Activated CD8-positive, alpha-beta memory T cell treated with anti-CD3 and anti-CD28 coated beads for 36 hours (primary cell): ENCODE results near the gene SCCPDH. TPM values are rescaled to one million over a fixed set of nuclear protein-coding genes. Genes with fewer than 3 reads are reported as not detected.

Experiments used
- CTCF ChIA-PET: fragments of 350-600 bp; sonication (Branson Sonifier 250); formaldehyde crosslinking; loops from one replicate; lab custom pipeline; 2021; ENCODE audit warnings: antibody characterized with exemption; lab: Charles Lee
- POLR2A ChIA-PET: fragments of 350-600 bp; sonication (Branson Sonifier 250); formaldehyde crosslinking; loops from one replicate; lab custom pipeline; 2021; ENCODE audit warnings: antibody characterized with exemption; lab: Charles Lee
- total RNA-seq, 2 experiments: library from RNA; stranded (reverse); gene quantifications; one replicate each; pipeline ENCODE4 v1.2.3, GENCODE V29; 2021

SCCPDH gene
- total RNA-seq, 2 experiments from 2014 or later = 42.1 to 44.1 TPM

GRCh38 chr1:246778663-246779062 is 54.5 kb downstream of the SCCPDH start:
- ChIA-PET POLR2A (no interaction called here), CTCF (interaction anchor here (0.6 kb wide), 1 partner anchor 133 kb away, joined by 3 read pairs; no protein-coding TSS in a partner anchor)

DNA sequence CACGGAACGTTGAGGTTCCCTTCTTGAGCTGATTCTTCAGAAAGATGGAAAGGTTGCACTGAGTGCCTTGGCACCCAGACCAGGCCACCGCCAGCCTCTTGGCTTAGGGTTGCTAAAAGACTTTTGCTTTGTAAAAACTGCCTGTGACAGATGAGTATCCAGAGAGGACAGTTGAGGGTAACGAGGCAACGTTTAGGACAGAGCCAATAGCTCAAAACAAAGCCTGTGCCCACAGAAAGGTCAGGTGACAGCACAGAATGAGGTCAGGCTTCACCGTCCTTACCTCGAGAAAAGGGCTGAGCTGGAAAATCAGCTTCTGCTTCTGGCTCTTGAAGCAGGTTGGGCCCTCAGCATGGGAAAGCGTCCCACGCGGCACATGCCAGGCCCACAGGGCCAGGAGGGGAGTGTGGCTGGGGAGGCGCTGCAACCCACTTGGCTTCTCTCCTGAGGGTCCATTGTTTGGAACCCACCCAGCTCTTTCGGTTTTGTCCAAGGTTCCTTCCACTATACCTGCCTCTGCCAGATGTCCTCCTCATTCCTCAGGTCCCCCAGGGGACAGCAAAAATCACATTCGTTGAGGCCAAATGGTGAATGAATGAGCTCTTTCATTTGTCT is 55.5 kb downstream of the SCCPDH start:
- POLR2A ChIA-PET = no interaction called here
- CTCF ChIA-PET = interaction anchor here (0.6 kb wide), 1 partner anchor 108 kb away, joined by 3 read pairs; no protein-coding TSS in a partner anchor

DNA sequence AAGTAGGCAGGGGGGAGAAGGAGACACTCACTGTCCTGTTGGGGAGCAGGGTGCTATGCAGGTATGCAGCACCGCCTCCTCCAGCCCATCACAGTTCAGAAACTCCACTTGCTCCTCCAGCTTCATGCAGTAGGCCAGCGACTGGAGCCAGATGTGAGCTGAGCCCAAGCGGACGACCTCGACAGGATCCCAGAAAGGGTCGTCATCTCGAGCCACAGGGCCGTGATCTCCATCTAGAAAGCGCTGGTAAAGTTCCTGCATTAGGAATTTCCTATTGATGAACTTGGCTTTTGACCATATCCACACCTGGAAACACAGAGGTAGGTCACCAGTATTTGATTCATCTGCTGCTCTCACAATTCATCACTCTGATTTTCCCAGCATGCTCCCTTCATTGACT is 56.1 kb downstream of the SCCPDH start:
- ChIA-PET POLR2A (no interaction called here), CTCF (no interaction called here)

- POLR2A ChIA-PET = no interaction called here
Observed at GRCh38 chr1:246781212-246781611, 57.0 kb downstream of the SCCPDH start.

DNA sequence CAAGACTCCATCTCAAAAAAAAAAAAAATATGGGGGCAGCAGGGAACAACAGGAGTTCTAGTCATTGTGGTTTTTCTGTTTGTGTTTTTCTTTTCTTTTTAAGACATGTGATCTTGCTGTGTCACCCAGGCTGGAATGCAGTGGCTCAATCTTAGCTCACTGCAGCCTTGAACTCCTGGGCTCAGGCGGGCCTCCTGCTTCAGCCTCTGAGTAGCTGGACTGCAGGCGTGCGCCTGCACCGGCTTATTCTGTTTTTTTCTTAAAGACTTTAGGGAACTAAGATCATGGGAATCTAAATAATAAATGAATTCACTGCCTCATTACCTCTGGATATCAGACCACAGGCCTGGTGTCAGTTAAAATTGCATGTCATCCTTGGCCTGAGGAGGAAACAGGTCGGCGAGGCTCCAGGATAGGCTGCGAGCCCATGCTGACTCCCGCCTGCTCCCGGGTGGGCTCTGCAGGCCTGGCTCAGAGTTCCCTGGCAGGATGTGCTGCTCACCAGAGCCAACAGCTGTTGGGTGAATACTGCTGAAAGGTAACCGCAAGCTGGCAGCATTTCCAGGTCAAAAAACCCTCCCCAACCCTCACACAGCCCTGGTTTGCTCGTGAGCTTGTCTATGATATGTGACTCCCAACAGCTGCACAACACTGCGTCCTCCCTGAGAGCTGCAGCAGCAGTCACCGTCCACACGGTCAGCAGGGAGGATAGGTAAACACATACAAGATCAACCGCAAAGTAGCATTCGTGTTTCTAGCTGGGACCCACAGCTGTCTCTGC is 58.1 kb downstream of the SCCPDH start:
- ChIA-PET POLR2A (no interaction called here), CTCF (no interaction called here)

More at GRCh38 chr1:246781212-246781611, 57.0 kb downstream of the SCCPDH start:
- CTCF ChIA-PET = no interaction called here

- ChIA-PET POLR2A (no interaction called here), CTCF (no interaction called here)
Observed at GRCh38 chr1:246784621-246785493, 60.6 kb downstream of the SCCPDH start.

DNA sequence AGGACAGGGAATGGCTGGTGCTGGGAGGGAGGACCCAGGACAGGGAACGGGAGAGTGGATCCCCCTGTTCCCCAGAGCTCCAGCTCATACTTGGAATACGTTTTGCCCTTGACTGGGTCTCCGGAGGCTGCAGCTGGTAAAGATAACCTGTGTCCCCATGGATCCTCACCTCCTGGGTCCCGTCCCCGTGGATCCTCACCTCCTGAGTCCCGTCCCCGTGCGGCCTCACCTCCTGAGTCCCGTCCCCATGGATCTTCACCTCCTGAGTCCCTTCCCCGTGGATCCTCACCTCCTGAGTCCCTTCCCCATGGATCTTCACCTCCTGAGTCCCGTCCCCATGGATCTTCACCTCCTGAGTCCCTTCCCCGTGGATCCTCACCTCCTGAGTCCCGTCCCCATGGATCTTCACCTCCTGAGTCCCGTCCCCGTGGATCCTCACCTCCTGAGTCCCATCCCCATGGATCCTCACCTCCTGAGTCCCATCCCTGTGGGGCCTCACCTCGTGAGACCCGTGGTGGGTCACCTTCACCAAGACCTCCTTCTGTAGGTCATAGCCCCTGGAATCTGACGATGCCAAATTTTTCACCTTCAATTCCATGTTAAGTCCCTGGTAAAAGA is 61.4 kb downstream of the SCCPDH start:
- ChIA-PET POLR2A (no interaction called here), CTCF (no interaction called here)

GRCh38 chr1:246786606-246787238 is 62.5 kb downstream of the SCCPDH start:
- CTCF ChIA-PET = no interaction called here
- POLR2A ChIA-PET = no interaction called here

DNA sequence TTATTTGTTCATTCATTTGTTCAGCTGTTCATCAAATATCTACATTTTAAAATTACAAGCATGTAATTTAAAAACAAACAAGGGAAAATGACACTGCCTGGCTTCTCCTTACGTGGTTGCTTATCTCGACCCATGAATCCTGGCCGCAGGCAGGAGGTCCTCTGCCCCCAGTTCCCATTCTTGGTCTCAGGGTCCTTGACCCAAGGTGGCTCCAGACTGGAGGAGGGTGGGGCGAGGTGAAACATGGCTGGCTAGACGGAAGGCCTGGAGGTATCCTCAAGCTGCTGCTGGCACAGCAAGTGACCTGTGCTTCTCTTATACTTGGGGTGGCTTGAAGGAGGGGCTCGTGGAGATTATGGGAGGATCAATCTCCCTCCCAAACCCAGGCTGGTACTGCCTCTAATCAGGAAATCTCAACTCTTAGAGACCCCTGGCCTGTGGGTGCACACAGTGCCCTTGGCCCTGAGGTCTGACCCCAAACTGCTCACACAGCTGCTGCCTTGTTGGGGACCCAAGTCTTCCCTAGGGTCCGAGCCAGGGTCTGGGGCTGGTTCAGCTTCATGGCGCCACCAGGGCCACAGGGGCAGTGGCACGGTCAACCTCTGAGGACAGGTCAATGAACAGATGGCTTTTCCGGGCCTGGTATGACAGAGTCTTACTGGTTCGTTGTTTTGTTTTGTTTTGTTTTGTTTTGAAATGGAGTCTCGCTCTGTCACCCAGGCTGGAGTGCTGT is 63.7 kb downstream of the SCCPDH start:
- POLR2A ChIA-PET = interaction anchor here (0.6 kb wide), 1 partner anchor 82 kb away, joined by 3 read pairs; no protein-coding TSS in a partner anchor
- CTCF ChIA-PET = no interaction called here

DNA sequence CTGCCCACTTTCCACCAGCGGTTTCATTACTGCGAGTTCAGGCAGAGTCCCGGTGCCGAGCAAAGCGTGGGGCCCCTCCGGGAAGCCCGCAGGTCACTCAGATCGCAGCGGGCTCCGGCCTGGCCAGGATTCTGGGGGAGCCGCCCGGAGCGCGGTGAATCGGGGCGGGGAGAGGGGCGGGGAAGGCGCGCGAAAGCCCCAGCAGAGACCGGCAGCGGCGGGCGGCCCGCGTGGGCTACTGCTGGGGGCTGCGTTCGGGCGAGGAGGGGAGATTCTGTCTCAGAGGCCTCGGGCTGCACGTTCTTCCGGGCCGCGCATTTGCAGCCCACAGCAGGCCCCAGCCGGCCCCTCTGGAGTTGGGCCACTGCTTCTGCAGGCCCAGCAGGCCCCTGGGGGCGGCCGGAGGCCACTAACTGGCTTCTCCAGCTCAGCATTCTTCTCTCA is 64.7 kb downstream of the SCCPDH start:
- POLR2A ChIA-PET = interaction anchor here (0.6 kb wide), 1 partner anchor 81 kb away, joined by 3 read pairs; no protein-coding TSS in a partner anchor
- CTCF ChIA-PET = no interaction called here

DNA sequence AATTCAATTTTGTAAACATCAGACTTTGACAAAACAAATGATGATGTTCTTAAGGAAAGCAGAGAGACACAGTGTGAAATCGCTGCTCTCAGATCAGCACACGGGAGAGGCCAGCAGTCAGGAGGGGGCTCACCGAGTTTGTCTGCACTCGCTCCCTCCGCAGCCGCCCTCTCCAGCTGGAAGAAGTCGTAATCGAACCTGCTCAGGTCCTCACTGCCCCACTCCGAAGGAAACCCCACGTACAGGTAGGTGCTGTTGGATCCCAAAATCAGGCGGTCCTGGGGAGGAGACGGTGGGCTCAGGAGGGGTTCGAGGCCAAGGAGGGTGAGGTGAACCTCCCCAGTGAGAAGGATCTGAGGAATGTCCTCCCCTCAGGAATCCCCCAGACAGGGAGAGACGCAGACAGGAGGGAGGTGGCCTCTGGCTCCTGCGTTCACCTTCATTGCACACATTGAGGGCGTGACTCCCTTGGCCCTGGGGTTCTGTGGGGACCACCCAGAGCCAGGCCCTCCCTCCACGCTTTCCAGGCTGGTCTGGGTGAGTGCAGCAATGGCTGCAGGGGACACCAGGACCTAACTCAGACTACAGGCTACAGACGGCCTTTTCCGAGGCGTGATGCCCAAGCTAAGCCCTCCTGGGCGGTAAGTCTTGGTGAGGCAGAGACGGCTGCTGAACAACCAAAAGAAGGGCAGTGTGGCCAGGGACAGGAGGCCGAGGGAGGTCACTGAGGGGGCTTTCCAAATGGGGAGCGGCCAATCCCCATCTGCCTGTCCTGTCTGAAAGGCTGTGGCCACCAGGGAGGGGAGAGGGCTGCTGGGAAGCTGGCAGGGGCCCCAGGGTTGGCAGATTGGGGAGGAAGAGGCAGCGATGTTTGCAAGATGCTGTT is 65.5 kb downstream of the SCCPDH start:
- ChIA-PET POLR2A (no interaction called here), CTCF (no interaction called here)

- POLR2A ChIA-PET = no interaction called here
- CTCF ChIA-PET = no interaction called here
Observed at GRCh38 chr1:246790364-246790763, 66.2 kb downstream of the SCCPDH start.

- ChIA-PET POLR2A (no interaction called here), CTCF (no interaction called here)
Observed at GRCh38 chr1:246790833-246791232, 66.6 kb downstream of the SCCPDH start.

DNA sequence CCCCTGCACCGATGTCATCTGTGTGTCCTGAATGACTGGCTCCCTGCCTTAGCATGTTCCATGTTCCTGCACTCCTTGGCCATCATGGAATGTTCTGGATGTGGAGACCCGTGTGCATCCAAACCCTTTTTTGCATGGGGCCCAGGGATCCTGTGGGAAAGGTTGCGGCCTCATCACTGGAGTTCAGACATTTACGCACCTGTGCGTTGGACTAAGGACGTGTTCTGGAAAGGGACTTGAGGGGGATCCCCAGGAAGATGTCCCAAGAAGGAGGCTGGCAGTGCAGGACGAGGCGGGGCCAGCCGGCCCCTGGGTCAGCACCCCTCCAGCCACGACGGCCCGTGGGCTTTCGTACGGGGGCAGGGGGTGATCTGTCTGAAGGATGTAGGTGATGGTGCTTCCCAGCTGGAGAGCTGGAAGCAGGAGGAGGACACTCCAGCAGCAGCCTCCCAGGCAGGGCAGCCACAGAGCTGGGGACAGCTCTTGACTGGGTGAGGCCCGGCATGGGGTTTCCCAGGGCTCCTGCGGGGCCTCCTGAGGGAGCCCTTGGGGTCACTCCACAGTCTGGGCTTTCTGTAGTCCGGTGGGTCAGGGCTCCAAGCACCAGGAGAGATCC is 67.2 kb downstream of the SCCPDH start:
- ChIA-PET CTCF (no interaction called here), POLR2A (no interaction called here)

- POLR2A ChIA-PET = no interaction called here
- CTCF ChIA-PET = no interaction called here
Observed at GRCh38 chr1:246792603-246793002, 68.4 kb downstream of the SCCPDH start.

- ChIA-PET POLR2A (no interaction called here), CTCF (no interaction called here)
Observed at GRCh38 chr1:246793356-246793896, 69.2 kb downstream of the SCCPDH start.
